Left forelimb (tissue), 1 donor: ENCODE measurements around the gene ATP2B2.
"Not testable (repeated sequence)": the region's sequence is repeated elsewhere in the genome, so short reads cannot be mapped to it uniquely, and the experiment has no call there.

Source experiments
- DNase-seq: peaks from one replicate; pipeline ENCODE4 v3.0.0-alpha.2; 2018; ENCODE audit warnings: low spot score

The ATP2B2 gene

DNA sequence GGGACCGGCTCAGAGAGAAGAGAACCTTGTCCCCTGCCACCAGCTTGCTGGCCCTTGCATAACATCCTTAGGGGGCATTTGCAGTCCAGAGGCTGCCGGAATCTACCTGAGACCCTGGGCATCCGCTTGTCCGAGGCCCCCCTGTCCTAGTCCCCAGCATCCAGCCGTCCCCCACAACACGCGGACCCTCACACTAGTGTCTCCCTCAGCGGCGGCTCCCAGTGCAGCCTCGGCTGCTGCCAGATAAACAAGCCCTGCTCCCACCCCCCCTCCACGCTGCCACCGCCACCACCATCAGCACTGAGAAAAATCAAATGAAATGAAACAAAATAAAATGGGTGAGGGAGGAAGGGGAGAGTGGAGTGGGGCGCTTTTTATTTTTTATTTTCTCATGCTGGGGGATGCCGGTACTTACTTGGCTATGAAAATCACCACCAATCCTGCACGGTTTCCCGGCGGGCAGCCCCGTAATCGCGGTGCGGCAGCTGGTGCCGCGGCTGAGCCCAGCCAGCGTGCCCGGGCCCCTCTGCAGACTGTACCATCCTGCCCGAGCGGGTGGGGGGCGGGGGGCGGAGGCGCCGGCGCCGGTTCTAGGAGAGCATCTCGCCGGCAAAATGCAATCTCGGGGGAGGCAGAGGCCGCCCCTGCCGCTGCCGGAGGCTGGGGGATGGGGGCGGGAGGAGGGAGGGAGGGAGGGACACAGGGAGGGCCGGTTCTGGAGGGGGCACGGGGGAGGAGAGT lies at the start of gene ATP2B2:
Gene ATP2B2, minus strand, starts transcription at position 537 of the 741 bp plus-strand sequence. CDS start 56,043 bp downstream, outside the sequence.
- no peak for DNase-seq

DNA sequence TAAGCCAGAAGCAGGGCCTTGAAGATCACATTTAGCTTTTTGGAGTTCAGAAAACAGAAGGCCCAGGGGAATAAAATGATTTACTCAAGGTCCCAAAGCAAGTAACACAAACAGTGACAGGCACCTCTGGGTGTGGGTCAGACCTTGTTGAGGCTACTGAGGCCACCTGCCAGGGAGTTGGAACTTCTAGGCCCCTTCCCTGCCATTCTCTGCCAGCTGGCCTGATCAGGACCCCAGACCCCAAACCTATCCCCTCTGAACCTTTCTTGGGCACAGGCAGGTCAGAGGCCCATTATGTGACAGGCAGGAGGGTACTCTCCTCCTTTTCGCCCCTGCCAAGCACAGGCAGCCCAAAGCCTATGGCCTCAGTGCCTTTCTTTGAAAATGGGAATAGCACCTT lies 49.4 kb upstream of the ATP2B2 start:
- DNase-seq, result peak; percentile 20

GRCh38 chr3:10554236-10554611 lies 48.8 kb upstream of the ATP2B2 start:
- DNase-seq, result peak; percentile 18

GRCh38 chr3:10553591-10554235 lies 48.3 kb upstream of the ATP2B2 start:
- DNase-seq, result peak; percentile 11

DNA sequence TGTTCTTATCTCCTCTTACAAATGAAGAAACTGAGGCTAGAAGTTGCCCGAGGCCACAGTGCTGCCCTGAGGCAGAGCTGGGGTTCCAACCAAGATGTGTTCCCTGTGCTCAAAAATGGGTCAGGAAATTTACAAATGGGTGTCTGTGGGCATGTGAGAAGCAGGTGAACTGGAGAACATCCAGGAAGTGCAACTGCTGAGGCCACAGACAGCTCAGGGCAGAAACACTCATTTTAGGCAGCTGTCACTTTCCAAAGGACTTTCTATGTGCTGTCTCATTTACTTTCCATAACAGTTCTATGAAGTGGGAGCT lies 47.2 kb upstream of the ATP2B2 start:
- peak; percentile 22 for DNase-seq

DNA sequence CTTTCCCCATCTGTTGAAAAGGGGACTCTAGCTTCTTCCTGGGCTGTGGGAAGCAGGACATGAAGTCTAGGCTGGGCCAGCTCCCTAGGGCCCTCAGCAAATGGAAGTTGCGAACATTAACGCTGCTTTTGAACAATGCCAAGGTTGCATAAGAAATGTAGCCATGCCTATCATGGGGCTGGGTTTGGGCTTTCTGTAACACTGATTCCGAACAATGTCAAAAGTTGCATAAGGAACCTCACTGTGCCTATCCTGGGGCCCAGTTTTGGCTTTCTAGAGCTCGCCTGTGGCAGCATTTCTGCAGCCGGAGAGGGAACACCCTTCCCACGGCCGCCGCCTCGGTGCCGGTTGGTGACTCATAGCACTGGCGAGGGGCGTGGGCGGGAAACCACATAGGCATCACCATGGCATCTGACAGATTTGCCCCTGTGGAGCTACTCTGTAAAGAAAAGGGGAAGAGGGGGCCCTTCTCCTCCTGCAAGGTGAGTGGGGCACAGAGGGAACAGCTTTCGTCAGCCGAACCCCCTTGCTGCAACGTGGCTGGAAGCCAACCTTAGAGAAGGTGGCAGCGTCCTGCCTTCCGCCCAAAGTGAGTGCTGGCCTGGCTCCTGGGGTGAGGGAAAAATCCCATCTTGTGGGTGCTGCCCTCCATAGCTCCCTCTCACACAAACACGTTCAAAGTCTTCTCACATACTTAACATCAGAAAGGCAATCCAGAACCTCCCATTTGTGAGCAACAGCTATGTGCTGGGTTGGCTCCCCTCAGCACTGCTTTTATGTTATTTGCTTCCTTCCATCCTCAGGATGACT lies 46.6 kb upstream of the ATP2B2 start:
- peak; percentile 62 for DNase-seq

- DNase-seq, result peak; percentile 15
These were observed 45.8 kb upstream of the ATP2B2 start for GRCh38 chr3:10551139-10551538.

- DNase-seq, result peak; percentile 38
These were observed 45.3 kb upstream of the ATP2B2 start for GRCh38 chr3:10550705-10551104.

GRCh38 chr3:10549617-10550230 lies 44.3 kb upstream of the ATP2B2 start:
- peak; percentile 41 for DNase-seq

DNA sequence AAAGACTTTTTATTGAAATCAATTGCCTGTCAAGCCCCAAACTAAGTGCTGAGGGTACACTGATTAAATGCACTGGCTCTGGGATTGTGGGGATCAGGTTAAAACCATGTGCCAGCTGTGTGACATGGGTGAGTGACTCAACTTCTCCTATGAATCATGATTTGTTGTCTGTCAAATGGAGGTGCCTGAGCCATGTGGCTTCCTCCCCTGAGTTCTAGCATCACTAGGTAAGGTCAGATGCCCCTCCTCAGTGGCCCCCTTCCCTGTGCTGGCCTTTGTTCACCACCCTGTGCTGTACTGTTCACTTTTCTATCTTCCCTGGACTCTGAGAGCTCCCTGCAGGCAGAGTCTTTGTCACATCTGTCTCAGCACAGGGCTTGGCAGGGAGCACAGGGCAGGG lies 43.6 kb upstream of the ATP2B2 start:
- DNase-seq, result peak; percentile 17

- DNase-seq, result peak; percentile 15
These were observed 42.7 kb upstream of the ATP2B2 start for GRCh38 chr3:10547841-10548783.

- DNase-seq, result no peak
These were observed 42.0 kb upstream of the ATP2B2 start for GRCh38 chr3:10547413-10547812.

GRCh38 chr3:10546820-10547263 lies 41.5 kb upstream of the ATP2B2 start:
- peak; percentile 44 for DNase-seq

- peak; percentile 31 for DNase-seq
These were observed 40.8 kb upstream of the ATP2B2 start for GRCh38 chr3:10546181-10546624.

DNA sequence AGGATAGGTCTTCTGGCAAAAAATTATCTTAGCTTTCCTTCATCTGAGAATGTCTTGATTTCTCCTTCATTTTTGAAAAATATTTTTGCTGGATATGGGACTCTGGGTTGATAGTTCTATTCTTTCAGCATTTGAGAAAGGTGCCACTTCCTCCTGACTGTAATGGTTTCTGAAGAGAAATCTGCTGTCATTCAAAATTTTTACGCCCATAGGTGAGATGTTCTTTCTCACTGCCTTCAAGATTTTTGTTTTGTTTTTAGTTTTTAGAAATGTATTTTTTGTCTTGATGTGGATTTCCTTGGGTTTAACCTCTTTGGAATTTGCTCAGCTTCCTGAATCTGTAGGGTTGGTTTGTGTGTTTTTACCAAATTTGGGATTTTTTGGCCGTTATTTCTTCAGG lies 37.1 kb upstream of the ATP2B2 start:
- no peak for DNase-seq

DNA sequence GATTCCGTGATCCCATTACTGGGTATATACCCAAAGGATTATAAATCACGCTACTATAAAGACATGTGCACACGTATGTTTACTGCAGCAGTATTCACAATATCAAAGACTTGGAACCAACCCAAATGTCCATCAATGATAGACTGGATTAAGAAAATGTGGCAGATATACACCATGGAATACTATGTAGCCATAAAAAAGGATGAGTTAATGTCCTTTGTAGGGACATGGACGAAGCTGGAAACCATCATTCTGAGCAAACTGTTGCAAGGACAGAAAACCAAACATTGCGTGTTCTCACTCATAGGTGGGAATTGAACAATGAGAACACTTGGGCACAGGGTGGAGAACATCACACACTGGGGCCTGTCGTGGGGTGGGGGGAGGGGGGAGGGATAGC lies 35.0 kb upstream of the ATP2B2 start:
- DNase-seq, result not testable (repeated sequence)

GRCh38 chr3:10534066-10534465 lies 28.7 kb upstream of the ATP2B2 start:
- DNase-seq, result peak; percentile 49

DNA sequence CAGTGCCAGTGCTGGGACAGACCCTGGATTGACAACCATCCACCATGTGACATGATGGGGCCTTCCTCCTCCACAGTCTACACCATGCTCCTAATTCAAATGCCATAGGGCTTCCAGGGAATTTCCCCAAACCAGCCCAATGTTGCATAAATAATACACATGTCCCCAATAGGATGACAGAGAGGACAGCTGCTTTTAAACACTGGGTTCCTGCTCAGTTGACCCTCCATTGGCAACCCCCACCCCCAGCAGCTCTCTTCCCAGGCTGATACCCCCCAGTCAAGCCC lies 28.3 kb upstream of the ATP2B2 start:
- peak; percentile 17 for DNase-seq

GRCh38 chr3:10532939-10533736 lies 27.8 kb upstream of the ATP2B2 start:
- peak; percentile 53 for DNase-seq

DNA sequence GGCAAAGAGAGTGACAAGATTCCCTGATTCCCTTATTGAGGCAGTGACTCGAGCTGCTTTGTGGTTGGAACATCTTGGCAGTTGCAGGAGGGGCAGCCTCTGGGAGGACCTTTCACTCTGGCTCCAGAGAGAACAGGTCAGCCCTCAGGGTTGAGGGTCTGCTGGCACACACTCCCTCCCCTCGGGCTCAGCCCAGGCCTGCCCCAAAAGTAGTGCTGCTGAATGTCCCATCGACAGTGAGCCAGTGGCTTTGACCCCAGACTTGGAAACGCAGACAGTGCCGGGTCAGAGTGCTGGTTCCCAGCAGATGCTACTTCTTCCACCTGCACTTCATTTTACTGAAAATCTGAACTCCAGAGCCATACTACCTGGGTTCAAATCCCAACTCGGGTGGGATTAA lies 25.6 kb upstream of the ATP2B2 start:
- DNase-seq, result peak; percentile 45

- DNase-seq, result no peak
These were observed 24.9 kb upstream of the ATP2B2 start for GRCh38 chr3:10530241-10530640.
